MM.1S (cell line): ENCODE data around the gene DYNC1H1.
A peak's percentile ranks its signal among the peaks of the same experiment; 100 is the strongest.

Source experiments
- DNase-seq: peaks from one replicate; pipeline ENCODE4 v3.0.0-alpha.2; 2015
- H2AFZ ChIP-seq: fragments of 300-600 bp; sonication (generic); 2 replicates; pipeline ENCODE4 v1.6.0; 2016; ENCODE audit warnings: antibody characterized with exemption, low read length
- H3F3A ChIP-seq: fragments of 300-600 bp; sonication (generic); 2 replicates; pipeline ENCODE4 v1.6.1; 2016; ENCODE audit warnings: mild to moderate bottlenecking, antibody characterized with exemption, low read length, moderate library complexity, mixed read lengths; ENCODE audit not compliant: insufficient read depth
- H3K27ac ChIP-seq: fragments of 300-600 bp; sonication (generic); 2 replicates; pipeline ENCODE4 v1.5.1; 2016; ENCODE audit warnings: mild to moderate bottlenecking, low read length
- H3K27me3 ChIP-seq: fragments of 300-600 bp; sonication (generic); replicated peaks from 2 replicates; pipeline ENCODE4 v1.6.0; 2016; ENCODE audit warnings: low read length; ENCODE audit not compliant: insufficient read depth
- H3K36me3 ChIP-seq: fragments of 300-600 bp; sonication (generic); replicated peaks from 2 replicates; pipeline ENCODE4 v1.6.1; 2016; ENCODE audit warnings: mild to moderate bottlenecking, low read length, mixed read lengths; ENCODE audit not compliant: insufficient read depth
- H3K4me1 ChIP-seq: fragments of 300-600 bp; sonication (generic); 2 replicates; pipeline ENCODE4 v1.6.1; 2016; ENCODE audit warnings: low read length, mixed read lengths
- H3K4me2 ChIP-seq: fragments of 300-600 bp; sonication (generic); 2 replicates; pipeline ENCODE4 v1.6.0; 2016; ENCODE audit warnings: low read depth, low read length
- H3K4me3 ChIP-seq: fragments of 300-600 bp; sonication (generic); 2 replicates; pipeline ENCODE4 v1.5.1; 2016; ENCODE audit warnings: low read length, mixed read lengths
- H3K79me2 ChIP-seq: fragments of 300-600 bp; sonication (generic); 2 replicates; pipeline ENCODE4 v1.6.1; 2016; ENCODE audit warnings: mixed run types, low read length, mixed read lengths
- H3K9ac ChIP-seq: fragments of 300-600 bp; sonication (generic); 2 replicates; pipeline ENCODE4 v1.6.1; 2016; ENCODE audit warnings: low read length, mixed read lengths
- H3K9me2 ChIP-seq: fragments of 300-600 bp; sonication (generic); replicated peaks from 2 replicates; pipeline ENCODE4 v1.6.1; 2016; ENCODE audit warnings: mild to moderate bottlenecking, low read length, mixed read lengths; ENCODE audit not compliant: insufficient read depth
- H3K9me3 ChIP-seq: fragments of 300-600 bp; sonication (generic); replicated peaks from 2 replicates; pipeline ENCODE4 v1.6.1; 2016; ENCODE audit warnings: mild to moderate bottlenecking, low read length, mixed read lengths; ENCODE audit not compliant: insufficient read depth
- H4K20me1 ChIP-seq: fragments of 300-600 bp; sonication (generic); 2 replicates; pipeline ENCODE4 v1.6.1; 2016; ENCODE audit warnings: mild to moderate bottlenecking, low read length, moderate library complexity, mixed read lengths; ENCODE audit not compliant: insufficient read depth
- EZH2 ChIP-seq: fragments of 300-600 bp; sonication (generic); optimal IDR thresholded peaks from 2 replicates; pipeline ENCODE3; 2017; ENCODE audit warnings: low read depth, mild to moderate bottlenecking, antibody characterized with exemption, low read length, mixed read lengths
- EZH2phosphoT487 ChIP-seq: fragments of 300-600 bp; sonication (generic); IDR thresholded peaks from 2 replicates; pipeline ENCODE4 v1.6.1; 2018; ENCODE audit warnings: antibody characterized with exemption, low read length
- TF ChIP-seq, protein P1 (sequence below): fragments of 300-600 bp; sonication (generic); IDR thresholded peaks from 2 replicates; pipeline ENCODE4 v1.5.1; 2016; ENCODE audit warnings: antibody characterized with exemption, low read length, mixed read lengths

DYNC1H1 gene

DNA sequence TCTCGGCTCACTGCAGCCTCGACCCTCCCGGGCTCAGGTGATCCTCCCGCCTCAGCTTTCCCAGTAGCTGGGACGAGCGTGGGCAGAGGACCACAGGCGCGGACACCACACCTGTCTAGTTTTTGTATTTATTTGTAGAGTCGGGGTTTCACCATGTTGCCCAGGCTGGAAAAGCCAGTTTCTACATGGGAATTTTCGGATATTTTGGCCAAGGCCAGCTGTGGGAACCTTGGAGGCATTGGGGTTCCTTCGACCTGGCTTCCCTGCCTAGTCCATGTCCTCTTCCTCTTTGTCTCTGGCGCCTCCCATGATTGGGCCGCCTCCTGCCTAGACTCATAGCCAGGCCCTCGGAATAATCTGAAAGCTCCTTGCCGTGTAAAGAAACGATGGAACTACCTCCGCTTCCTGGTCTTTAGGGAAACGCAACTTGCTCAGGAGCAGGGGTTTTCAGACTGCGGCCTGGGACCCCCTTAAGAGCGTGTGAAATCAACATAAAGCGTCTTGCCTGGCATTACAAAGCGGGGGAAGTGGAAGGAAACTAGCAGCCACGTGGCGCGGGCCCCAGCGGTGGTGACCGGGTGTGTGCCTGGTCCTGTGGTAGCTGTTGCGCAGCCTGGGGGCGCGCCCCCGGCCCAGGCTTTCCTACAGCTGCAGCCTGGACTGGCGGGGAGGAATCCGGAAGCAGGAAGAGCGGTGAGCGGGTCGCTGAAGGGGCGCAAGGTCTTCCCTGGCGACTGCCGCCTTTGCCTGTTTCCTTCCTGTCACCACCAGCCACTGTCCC, 123.8 kb downstream of the DYNC1H1 start:
- Histone ChIP-seq H3K36me3 (peaks cover 2% of the 10 kb centered on the region; the same call in 1 of the 2 replicates), H3K9me2 (no peaks in the 10 kb centered on the region), H3K4me3 (peak overlapping the region; percentile 68), H4K20me1 (no peaks in the 10 kb centered on the region; the same call in 1 of the 2 replicates), H3K9me3 (no peaks in the 10 kb centered on the region), H3K79me2 (peaks cover 28% of the 10 kb centered on the region), H3K27me3 (no peaks in the 10 kb centered on the region), H3K9ac (peak overlapping the region; percentile 75; the same call in 1 of the 2 replicates), H3K4me2 (peak overlapping the region; percentile 63; the same call in 1 of the 2 replicates), H2AFZ (0 out of 2 replicates have a peak overlapping the region, but pooled peaks have one; percentile 70), H3K27ac (no peak overlapping the region), H3F3A (peaks cover 2% of the 10 kb centered on the region; the same call in 1 of the 2 replicates), H3K4me1 (0 out of 2 replicates have a peak, but pooled peaks cover 5% of the 10 kb centered on the region)
- DNase-seq = no peak
- TF ChIP-seq EZH2 (no peak), EZH2phosphoT487 (no peak)
- TF ChIP-seq, protein P1, sequence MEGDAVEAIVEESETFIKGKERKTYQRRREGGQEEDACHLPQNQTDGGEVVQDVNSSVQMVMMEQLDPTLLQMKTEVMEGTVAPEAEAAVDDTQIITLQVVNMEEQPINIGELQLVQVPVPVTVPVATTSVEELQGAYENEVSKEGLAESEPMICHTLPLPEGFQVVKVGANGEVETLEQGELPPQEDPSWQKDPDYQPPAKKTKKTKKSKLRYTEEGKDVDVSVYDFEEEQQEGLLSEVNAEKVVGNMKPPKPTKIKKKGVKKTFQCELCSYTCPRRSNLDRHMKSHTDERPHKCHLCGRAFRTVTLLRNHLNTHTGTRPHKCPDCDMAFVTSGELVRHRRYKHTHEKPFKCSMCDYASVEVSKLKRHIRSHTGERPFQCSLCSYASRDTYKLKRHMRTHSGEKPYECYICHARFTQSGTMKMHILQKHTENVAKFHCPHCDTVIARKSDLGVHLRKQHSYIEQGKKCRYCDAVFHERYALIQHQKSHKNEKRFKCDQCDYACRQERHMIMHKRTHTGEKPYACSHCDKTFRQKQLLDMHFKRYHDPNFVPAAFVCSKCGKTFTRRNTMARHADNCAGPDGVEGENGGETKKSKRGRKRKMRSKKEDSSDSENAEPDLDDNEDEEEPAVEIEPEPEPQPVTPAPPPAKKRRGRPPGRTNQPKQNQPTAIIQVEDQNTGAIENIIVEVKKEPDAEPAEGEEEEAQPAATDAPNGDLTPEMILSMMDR = no peak

DNA sequence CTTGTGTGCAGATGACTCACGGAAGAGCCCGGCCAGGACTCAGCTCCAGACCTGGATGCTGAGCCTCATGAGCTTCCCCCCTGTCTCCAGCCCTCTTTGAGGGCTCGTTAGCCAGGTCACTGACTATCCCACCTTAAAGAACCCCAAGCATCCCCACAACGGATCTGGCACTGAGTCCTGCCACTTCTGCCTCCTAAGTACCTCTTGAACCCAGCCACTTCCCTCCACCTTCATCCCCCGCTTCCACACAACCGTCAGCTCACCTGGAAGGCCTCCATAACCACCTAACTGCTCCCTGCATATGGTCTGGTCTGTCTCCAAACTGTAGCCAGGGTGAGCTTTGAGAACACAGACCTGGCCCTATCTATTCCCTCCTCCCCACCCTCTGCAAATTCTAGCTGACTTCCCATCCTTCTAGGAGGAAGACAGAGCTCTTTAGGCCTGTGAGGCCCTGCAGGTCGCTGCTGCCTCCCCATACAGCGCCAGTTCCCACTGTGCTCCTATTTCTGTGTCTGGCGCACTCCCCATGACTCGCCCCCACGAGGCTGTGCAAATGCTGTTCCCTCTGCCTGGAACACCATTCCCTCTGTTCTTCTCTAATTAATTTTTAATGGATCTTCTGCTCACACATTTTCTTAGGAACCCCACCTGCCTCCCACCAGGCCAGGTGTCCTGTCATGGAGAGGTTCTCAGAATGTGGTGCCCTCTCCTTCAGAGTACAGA, 125.4 kb downstream of the DYNC1H1 start:
- TF ChIP-seq EZH2phosphoT487 (no peak), EZH2 (no peak)
- TF ChIP-seq, protein P1 = no peak
- Histone ChIP-seq H3K36me3 (no peaks in the 10 kb centered on the region), H3F3A (no peaks in the 10 kb centered on the region), H3K79me2 (peaks cover 16% of the 10 kb centered on the region), H3K4me3 (no peak overlapping the region), H3K4me1 (0 out of 2 replicates have a peak, but pooled peaks cover 4% of the 10 kb centered on the region), H3K27me3 (no peaks in the 10 kb centered on the region), H3K27ac (no peak overlapping the region), H3K9me3 (no peaks in the 10 kb centered on the region), H3K9me2 (no peaks in the 10 kb centered on the region), H3K9ac (no peak overlapping the region), H3K4me2 (no peak overlapping the region), H2AFZ (no peak overlapping the region), H4K20me1 (no peaks in the 10 kb centered on the region; the same call in 1 of the 2 replicates)
- no peak for DNase-seq

DNA sequence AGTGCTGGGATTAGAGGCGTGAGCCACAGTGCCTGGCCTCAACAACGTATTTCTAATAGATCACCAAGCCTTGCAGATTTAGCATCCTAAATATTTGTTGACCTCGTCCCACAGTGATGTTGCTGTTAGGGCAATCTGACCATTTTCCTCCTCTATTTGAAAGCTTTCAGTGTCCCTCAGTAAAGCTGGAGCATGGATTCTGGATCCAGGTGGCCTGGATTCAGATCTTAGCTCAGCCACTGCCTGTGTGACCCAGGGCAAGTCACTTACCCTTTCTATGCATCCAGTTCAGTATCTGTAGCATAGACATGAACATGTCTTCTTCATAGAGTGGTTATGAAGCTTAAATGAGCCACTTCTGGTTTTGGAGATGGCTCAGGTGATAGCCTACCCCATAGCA, 126.3 kb downstream of the DYNC1H1 start:
- no peaks in the 10 kb centered on the region for H3K9me3 ChIP-seq
- H2AFZ ChIP-seq = no peak overlapping the region
- H3K9me2 ChIP-seq = no peaks in the 10 kb centered on the region
- TF ChIP-seq, protein P1 = no peak
- no peak for TF ChIP-seq EZH2phosphoT487
- no peak for TF ChIP-seq EZH2
- no peaks in the 10 kb centered on the region for H3F3A ChIP-seq
- H3K9ac ChIP-seq = no peak overlapping the region
- H3K27me3 ChIP-seq = no peaks in the 10 kb centered on the region
- no peak overlapping the region for H3K4me2 ChIP-seq
- no peaks in the 10 kb centered on the region for H3K36me3 ChIP-seq
- no peak overlapping the region for H3K4me3 ChIP-seq
- H3K27ac ChIP-seq = no peak overlapping the region
- H3K79me2 ChIP-seq = peaks cover 7% of the 10 kb centered on the region
- H4K20me1 ChIP-seq = no peaks in the 10 kb centered on the region
- no peaks in the 10 kb centered on the region for H3K4me1 ChIP-seq
- no peak for DNase-seq
